Pancreas (tissue), 10 donors: ENCODE data around the gene SLC49A3. TPM values are rescaled to one million over a fixed set of nuclear protein-coding genes. Genes with fewer than 3 reads are reported as not detected.

Experiments
- ATAC-seq, 4 donors: fragments of 200-7000 bp; cut with Tn5 transposase; one replicate each; pipeline versions ENCODE4 v1.8.0 to v1.9.1; 2020; ENCODE audit warnings: mild to moderate bottlenecking in 4 of 4, moderate library complexity in 4 of 4
- DNase-seq, 6 donors: peaks; one replicate each; pipeline ENCODE4 v3.0.0-alpha.2; 2020
- FAIRE-seq: peaks from 2 replicates; lab custom pipeline; 2012; peaks lifted over from hg19 to GRCh38; lab: Jason Lieb, UNC
- H3K27ac ChIP-seq, 4 donors: fragments of 200-600 bp; sonication (generic); 1 replicate in 3 of 4; 2 replicates in 1 of 4; pipeline versions ENCODE4 v1.5.0 to v1.8.0; 2020
- H3K27me3 ChIP-seq, 4 donors: fragments of 200-600 bp; one replicate each; pipeline ENCODE4 v1.8.0; 2021
- H3K36me3 ChIP-seq, 3 donors: fragments of 200-600 bp; sonication (generic) in 1 of 3; one replicate each; pipeline versions ENCODE4 v1.5.0 to v1.8.0; 2020 to 2021
- H3K4me1 ChIP-seq, 3 donors: fragments of 200-600 bp; one replicate each; pipeline ENCODE4 v1.8.0; 2021
- H3K4me3 ChIP-seq, 4 donors: fragments of 200-600 bp; sonication (generic) in 2 of 4; one replicate each; pipeline versions ENCODE4 v1.5.0 to v1.8.0; 2020 to 2021
- H3K9me3 ChIP-seq, 4 donors: fragments of 200-600 bp; one replicate each; pipeline ENCODE4 v1.8.0; 2021
- CTCF ChIP-seq, 4 donors: fragments of 200-600 bp; sonication (generic) in 3 of 4; IDR thresholded peaks; one replicate each; pipeline versions ENCODE4 v1.5.0 to v1.8.0; 2021; ENCODE audit warnings: antibody characterized with exemption in 4 of 4
- WGBS, 2 donors: extraction: QIAGEN DNeasy Blood & Tissue Kit; methylation state at CpG; one replicate each; pipeline ENCODE4 v1.1.7; 2013; 5-methylcytosine and 5-hydroxymethylcytosine counted together
- intact Hi-C, 3 donors: fragments of 100-400 bp; cut with DNase I; formaldehyde crosslinking; loops; one replicate each; pipeline versions ENCODE4 v1.11.1 to v1.14.2; 2022
- polyA plus RNA-seq, 2 donors: library from polyadenylated mRNA; stranded (reverse); fragments of 200-250 nt; gene quantifications; one replicate each; pipeline ENCODE4 v1.2.3, GENCODE V29; 2013
- total RNA-seq, 6 donors: library from RNA; stranded (reverse); fragmentation: NEBNext Ultra II Directional in 4 of 6; extraction: Animal tissue kit (Norgen Biotek cat#: 25700) in 4 of 6; gene quantifications; one replicate each; pipeline versions ENCODE4 v1.2.1 to v1.2.4, GENCODE V29; 2021 to 2023
- donor health status: healthy with polysubstance abuse.
- donor health status: DM: no; HTN: no; CAD: no; lungs with moderate emphysema.
- donor health status: DM: no; HTN: no; CAD: no.
- donor health status: control.
- donor health status: control.
- donor health status: Bipolar disorder and iron deficiency.
- donor health status: DM: yes; HTN: yes; CAD: no.
- donor health status: DM: no; HTN: no; CAD: no.
- donor health status: DM: no; HTN: no; CAD: no.
- donor health status: DM: yes; HTN: yes; CAD: no.

SLC49A3 gene
- total and polyA plus RNA-seq, 8 donors: 3.3 to 20.8 (median 6.1) TPM

GRCh38 chr4:677431-678293 is 11.3 kb downstream of the SLC49A3 start:
- ATAC-seq (no peak), FAIRE-seq (no peak), DNase-seq (peak in 3 of 6 donors; percentile 55 to 82 (median 57))
- 33 to 45% methylated on average over 26 of the region's 26 CpGs for WGBS, 2 donors
- no peak for TF ChIP-seq CTCF (IDR thresholded peaks at IDR 0.05)
- Histone ChIP-seq H3K9me3 (no peaks in the 10 kb centered on the region), H3K27me3 (no peaks in the 10 kb centered on the region), H3K4me1 (peaks cover 0 to 15% (median 12%) of the 10 kb centered on the region in 3 donors), H3K36me3 (no peaks in the 10 kb centered on the region), H3K4me3 (no peak overlapping the region), H3K27ac (no peak overlapping the region)
- intact Hi-C loops: no loop called here

GRCh38 chr4:676871-677235 is 12.1 kb downstream of the SLC49A3 start:
- 75 to 91% methylated on average over 7 to 8 of the region's 8 CpGs for WGBS, 2 donors
- H3K36me3 ChIP-seq: peaks cover 0 to 4% (median 0%) of the 10 kb centered on the region in 3 donors
- no peak overlapping the region for H3K4me3 ChIP-seq
- H3K4me1 ChIP-seq: peaks cover 0 to 15% (median 12%) of the 10 kb centered on the region in 3 donors
- no peak for TF ChIP-seq CTCF (IDR thresholded peaks at IDR 0.05)
- no peaks in the 10 kb centered on the region for H3K9me3 ChIP-seq
- intact Hi-C loops: no loop called here
- H3K27ac ChIP-seq: no peak overlapping the region
- FAIRE-seq (no peak), DNase-seq (peak in 1 of 6 donors; percentile 75), ATAC-seq (no peak)
- H3K27me3 ChIP-seq: no peaks in the 10 kb centered on the region

- 65 to 70% methylated on average over 19 of the region's 19 CpGs for WGBS, 2 donors
- no peak overlapping the region for H3K27ac ChIP-seq
- peaks cover 0 to 8% (median 0%) of the 10 kb centered on the region in 3 donors for H3K36me3 ChIP-seq
- no peak for ATAC-seq
- no peak for FAIRE-seq
- no peak for TF ChIP-seq CTCF (IDR thresholded peaks at IDR 0.05)
- peak in 2 of 6 donors; percentile 30 to 65 for DNase-seq
- no peaks in the 10 kb centered on the region for H3K9me3 ChIP-seq
- H3K4me1 ChIP-seq: peaks cover 0 to 15% (median 12%) of the 10 kb centered on the region in 3 donors
- H3K27me3 ChIP-seq: no peaks in the 10 kb centered on the region
- no peak overlapping the region for H3K4me3 ChIP-seq
- intact Hi-C loops: no loop called here
Measured at GRCh38 chr4:675980-676870, 12.7 kb downstream of the SLC49A3 start.

DNA sequence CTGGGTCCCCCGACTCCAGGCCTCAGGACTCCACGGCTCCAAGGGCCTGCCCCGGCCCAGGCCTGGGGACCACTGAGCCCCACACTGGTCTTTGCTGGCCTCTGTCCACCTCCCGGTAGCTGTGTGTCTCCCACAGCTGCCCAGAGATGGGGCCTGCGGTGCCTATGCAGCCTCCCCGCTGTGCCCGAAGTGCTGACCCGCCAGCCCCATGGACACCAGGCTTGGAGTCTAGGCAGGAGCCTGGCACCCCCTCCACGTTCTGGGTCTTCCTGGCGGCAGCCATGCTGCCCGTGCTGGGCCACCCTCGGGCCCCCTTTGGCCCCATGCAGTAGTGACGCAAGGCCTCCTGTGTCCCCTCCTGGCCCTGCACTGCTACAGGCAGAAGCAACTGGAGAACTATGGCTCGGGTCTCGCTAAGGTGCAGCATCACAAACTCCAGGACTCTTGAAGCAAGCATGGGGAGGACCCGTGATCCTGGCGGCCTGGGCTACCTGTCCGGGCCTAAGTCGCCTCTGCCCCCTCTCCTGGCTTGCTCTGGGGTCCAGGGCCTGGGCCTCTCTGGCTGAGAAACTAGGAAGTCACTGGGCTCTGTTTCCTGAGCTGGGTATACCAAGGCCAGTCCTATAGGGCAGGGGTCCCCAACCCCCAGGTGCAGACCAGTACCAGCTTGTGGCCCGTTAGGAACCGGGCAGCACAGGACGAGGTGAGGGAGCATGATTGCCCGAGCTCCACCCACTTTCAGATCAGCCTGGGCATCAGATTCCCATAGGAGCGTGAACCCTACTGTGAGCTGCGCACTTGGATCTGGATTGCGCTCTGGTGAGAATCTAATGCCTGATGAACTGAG is 13.7 kb downstream of the SLC49A3 start:
- Histone ChIP-seq H3K4me1 (peaks cover 0 to 15% (median 12%) of the 10 kb centered on the region in 3 donors), H3K27me3 (no peaks in the 10 kb centered on the region), H3K36me3 (peaks cover 0 to 8% (median 0%) of the 10 kb centered on the region in 3 donors), H3K27ac (peak overlapping the region in 3 of 4 donors; percentile 85 to 92 (median 85)), H3K9me3 (no peaks in the 10 kb centered on the region), H3K4me3 (peak overlapping the region; percentile 79 to 94 (median 89))
- intact Hi-C loops: no loop called here
- ATAC-seq (peak; percentile 5 to 10 (median 8)), FAIRE-seq (no peak), DNase-seq (peak in 2 of 6 donors; percentile 67 to 83)
- no peak for TF ChIP-seq CTCF (IDR thresholded peaks at IDR 0.05)
- WGBS, 2 donors: 59 to 60% methylated on average over 26 of the region's 26 CpGs
